NB4 (cell line): ENCODE results near the gene TRIOBP.

Experiments used
- DNase-seq: peaks from one replicate; pipeline ENCODE4 v3.0.0; 2010; ENCODE audit warnings: low read depth
- H3K4me3 ChIP-seq: one replicate; pipeline ENCODE4 v1.5.1; 2011; ENCODE audit warnings: mild to moderate bottlenecking, low read depth, low read length, moderate library complexity
- CTCF ChIP-seq: IDR thresholded peaks from one replicate; pipeline ENCODE4 v1.5.1; 2012; ENCODE audit warnings: low read depth, low read length
- MAX ChIP-seq: IDR thresholded peaks from 2 replicates; pipeline ENCODE4 v1.6.1; 2011; ENCODE audit warnings: low read depth, low read length
- MYC ChIP-seq: IDR thresholded peaks from 2 replicates; pipeline ENCODE4 v1.6.1; 2011; ENCODE audit warnings: low read depth, low read length
- POLR2A ChIP-seq: IDR thresholded peaks from 2 replicates; pipeline ENCODE4 v1.6.1; 2011; ENCODE audit warnings: mild to moderate bottlenecking; ENCODE audit not compliant: insufficient read length; ENCODE audit errors: extremely low read depth

The TRIOBP gene

DNA sequence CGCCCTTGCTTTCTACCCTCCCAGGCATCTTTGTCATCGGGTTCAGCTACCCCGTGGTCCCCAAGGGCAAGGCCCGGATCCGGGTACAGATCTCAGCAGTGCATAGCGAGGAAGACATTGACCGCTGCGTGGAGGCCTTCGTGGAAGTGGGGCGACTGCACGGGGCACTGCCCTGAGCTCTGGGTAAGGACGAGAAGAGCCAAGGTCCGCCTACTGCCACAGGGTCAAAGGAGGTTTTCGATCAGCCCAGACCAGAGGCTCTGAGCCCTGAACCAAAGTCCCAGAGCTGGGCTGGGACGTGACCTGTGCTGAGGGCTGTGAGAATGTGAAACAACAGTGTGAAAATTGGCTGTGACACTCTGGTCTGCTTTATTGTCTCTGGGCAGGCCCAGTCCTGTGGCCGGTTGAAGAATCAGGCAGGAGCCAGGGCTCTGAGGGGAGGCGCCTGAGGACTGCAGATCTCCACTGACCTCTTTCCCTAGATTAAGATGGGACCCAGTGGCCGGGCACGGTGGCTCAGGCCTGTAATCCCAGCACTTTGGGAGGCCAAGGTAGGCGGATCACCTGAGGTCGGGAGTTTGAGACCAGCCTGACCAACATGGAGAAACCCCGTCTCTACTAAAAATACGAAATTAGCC lies 119.8 kb downstream of the TRIOBP start:
- TF ChIP-seq CTCF (no peak), POLR2A (no peak), MAX (no peak), MYC (no peak)
- H3K4me3 ChIP-seq = no peak overlapping the region
- no peak for DNase-seq

GRCh38 chr22:37817705-37818408 lies 121.0 kb downstream of the TRIOBP start:
- H3K4me3 ChIP-seq = no peak overlapping the region
- TF ChIP-seq MYC (no peak), CTCF (peak; percentile 82)
- peak; percentile 74 for DNase-seq

- no peak overlapping the region for H3K4me3 ChIP-seq
- no peak for TF ChIP-seq POLR2A
- TF ChIP-seq MAX = no peak
- TF ChIP-seq MYC = no peak
- TF ChIP-seq CTCF = no peak
- no peak for DNase-seq
Observed at GRCh38 chr22:37818409-37819104, 121.7 kb downstream of the TRIOBP start.

GRCh38 chr22:37819105-37819433 lies 122.2 kb downstream of the TRIOBP start:
- no peak for TF ChIP-seq POLR2A
- TF ChIP-seq MAX = no peak
- no peak for TF ChIP-seq MYC
- no peak for TF ChIP-seq CTCF
- H3K4me3 ChIP-seq = no peak overlapping the region
- DNase-seq = no peak

DNA sequence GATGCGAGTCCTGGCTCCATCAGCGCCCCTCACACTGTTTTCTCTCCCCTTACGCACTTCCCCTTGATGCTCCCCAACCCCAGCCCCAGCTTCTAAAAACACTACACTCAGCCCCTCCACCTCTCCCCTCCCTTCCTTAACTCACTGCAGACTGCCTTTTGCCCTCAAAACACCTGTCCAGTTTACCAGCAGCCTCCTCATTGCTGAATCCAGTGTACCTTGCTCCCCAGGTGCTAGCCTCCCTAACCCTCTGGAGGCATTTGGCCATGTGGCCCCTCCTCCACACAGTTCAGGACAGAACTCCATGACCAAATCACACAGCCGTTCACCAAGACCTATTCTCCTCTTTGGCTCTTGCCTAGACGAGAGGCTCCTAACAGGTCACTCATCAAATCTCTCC lies 123.5 kb downstream of the TRIOBP start:
- no peak overlapping the region for H3K4me3 ChIP-seq
- TF ChIP-seq POLR2A (no peak), CTCF (no peak), MAX (no peak), MYC (no peak)
- no peak for DNase-seq
